GM19455 (cell line): ENCODE results near the gene CCDC195.
"Not testable (repeated sequence)": the region's sequence is repeated elsewhere in the genome, so short reads cannot be mapped to it uniquely, and the experiment has no call there.

Source experiments
- ATAC-seq: cut with Tn5 transposase; IDR thresholded peaks from one replicate; pipeline ENCODE4 v1.9.1; 2021; ENCODE audit not compliant: unreplicated experiment

The CCDC195 gene

DNA sequence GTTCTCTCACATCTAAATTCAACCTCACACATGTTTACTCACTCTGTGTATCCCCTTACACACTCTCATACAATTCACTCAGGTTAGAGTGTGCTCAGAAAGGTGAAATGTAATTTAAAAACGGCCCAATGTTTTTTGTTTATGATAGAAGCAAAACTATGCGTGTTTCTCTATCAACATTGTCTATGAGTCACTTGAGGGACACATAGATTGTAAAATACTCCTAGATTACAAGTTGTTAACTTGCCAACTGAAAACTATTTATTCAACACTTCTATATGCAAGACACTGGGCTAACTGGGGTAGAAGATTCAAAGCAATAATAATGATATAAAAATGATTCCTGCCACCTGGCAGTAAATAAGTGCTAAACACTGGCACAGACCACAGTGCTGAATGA, 24.6 kb downstream of the CCDC195 start:
- ATAC-seq: no peak

DNA sequence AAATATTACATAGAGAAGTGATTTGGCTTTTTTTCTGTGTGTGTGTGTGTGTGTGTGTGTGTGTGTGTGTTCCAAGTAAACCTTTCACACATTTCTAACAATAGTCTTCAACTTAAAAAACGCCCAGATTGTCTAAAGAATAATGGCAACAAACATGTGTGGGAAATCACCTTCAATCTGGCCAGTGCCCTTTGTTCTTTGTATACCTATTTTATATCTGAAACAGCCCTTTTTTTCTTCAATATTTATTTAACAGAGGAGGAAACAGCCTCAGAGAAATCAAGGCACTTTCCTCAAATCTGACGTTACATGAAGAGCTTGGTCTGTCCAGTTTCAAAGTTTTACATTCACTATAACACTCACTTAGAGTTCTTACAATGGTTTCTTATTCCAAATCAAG, 25.3 kb downstream of the CCDC195 start:
- no peak for ATAC-seq

DNA sequence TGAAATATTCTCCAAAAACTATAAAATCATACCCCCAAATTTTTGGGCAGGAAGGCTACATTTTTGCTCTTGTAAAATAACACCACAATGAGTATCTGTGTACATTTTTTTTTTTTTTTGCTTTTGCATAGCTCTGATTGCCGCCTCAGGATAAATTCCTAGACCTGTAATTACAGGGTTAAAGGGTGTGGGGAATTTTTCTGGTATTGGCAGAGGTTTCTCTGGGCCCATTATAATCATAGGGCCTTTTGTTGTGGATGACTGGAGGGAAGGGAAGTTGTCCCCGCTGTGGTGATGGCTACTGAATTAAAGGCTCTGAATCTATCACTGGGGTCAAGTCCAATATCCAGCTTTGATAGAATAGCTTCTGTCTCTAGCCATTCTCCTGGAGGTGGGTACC, 26.6 kb downstream of the CCDC195 start:
- ATAC-seq: no peak

DNA sequence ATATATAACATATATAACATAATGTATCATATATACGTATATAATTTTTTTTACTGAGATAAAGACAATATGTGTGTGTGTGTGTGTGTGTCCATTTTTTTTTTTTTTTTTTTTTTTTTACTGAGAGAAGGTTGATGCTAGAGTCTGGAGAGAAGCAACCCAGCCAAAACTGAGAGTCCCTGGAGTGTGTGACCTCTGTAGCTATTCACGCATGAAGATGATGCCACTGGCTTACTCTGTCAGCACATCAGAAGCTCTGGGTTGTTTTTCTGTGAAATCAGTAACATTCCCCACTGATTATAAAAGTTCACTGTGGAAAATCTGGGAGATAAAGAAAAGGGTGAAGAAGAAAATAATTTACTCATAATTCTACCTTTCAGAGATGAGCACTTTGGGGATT, 27.2 kb downstream of the CCDC195 start:
- no peak for ATAC-seq

DNA sequence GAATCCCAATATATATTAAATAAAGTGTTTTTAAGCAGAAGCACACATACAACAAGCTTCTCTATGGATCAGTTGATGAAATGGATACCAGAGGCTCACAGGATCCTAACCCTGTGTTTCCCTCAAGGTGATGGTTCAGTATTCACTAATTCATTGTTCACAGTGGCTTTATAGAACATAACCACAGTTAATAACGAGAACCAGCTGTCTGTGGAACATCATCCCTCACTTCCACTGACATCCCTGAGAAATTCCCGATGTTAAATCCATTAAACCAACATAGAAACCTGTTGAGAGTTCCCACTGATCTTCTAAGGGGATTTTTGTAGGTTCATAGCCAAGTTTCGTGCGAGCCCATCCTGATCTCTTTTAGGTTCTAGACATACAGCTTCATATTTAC, 29.0 kb downstream of the CCDC195 start:
- ATAC-seq: no peak

DNA sequence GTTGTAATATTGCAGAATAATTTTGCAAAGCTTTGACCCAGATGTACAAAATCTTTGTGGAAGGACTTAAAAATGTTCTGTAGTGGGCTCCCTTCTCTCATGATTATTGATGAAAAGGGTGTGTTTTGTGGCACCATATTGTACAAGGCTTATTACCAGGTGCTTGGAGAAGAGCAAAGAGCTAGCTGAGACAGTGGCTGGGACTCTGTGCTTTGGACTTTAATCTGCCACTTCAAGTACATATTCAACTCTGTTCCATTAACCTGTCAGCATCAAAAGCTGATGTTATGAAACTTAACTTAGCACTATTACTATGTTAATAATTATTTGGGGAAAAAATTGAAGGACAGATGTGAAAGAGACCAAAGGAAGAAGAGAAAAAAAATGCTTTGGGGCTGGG, 31.0 kb downstream of the CCDC195 start:
- no peak for ATAC-seq

DNA sequence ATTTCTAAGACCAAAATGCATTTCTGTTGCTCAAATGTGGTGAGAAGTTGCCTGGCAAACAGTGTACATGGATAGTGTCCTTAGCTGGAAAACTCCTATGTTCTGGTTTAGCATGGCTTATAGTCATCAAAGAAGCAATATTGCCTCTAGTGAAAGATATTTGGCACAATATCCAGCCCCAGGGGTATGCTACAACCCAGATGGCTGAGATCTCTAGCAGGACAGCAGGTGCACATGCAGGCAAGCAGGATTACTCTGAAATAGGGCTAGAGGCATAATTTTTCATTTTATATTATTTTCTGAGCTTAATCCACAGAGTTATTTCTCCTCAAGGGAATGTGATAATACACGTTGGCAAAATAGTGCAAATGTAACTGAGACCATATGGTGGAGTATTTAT, 34.0 kb downstream of the CCDC195 start:
- no peak for ATAC-seq

DNA sequence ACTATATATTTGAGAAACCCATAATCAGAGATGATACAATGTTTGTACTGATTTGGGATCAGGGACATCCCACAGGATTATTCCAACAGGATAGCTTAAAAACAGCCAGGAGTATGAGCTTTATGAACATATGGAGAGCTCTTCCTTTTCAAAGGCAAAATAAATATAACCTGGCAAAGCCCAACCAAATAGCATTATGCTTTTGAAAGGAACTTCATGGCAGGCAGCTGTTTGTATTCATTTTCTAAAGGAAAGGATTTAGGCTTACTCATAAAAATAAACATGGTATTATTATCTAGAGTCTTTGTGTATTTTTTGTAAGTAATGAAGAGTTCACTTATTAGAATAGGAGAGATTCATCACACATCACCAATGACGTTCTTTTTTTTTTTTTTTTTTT, 44.4 kb downstream of the CCDC195 start:
- no peak for ATAC-seq

DNA sequence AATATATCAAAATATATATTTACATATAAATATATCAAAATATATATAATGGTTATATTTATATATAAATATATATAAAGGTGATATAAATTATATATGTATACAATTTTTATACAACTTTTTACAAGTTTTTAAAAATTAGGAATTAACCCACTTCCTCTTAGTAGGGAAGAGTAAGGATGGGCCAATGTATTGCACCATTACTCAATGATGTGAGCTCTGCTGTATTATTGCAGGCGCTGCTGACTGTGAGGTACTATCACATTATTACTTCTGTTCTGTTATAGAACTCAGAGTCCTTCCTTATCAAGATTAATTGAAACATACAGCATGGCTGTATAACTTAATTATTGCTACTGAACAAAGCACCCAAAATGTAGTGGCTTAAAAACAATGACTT, 46.0 kb downstream of the CCDC195 start:
- no peak for ATAC-seq

DNA sequence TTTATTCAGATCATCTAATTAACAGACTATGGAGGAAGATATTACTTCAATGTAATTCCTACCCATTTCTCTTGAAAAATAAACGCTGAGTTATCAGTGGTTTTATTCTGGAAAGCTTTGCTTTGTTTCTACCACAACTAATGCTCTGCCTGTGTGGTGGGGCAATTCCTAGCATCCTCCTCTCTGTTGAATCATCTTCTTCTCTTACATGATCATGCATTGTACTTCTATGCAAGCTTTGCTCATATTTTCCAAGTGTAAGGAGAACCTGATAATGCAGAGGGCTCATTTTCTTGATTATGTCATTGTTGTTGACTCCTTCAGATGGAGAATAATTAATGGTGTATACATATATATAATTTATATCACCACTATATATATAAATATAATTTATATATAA, 46.7 kb downstream of the CCDC195 start:
- no peak for ATAC-seq

DNA sequence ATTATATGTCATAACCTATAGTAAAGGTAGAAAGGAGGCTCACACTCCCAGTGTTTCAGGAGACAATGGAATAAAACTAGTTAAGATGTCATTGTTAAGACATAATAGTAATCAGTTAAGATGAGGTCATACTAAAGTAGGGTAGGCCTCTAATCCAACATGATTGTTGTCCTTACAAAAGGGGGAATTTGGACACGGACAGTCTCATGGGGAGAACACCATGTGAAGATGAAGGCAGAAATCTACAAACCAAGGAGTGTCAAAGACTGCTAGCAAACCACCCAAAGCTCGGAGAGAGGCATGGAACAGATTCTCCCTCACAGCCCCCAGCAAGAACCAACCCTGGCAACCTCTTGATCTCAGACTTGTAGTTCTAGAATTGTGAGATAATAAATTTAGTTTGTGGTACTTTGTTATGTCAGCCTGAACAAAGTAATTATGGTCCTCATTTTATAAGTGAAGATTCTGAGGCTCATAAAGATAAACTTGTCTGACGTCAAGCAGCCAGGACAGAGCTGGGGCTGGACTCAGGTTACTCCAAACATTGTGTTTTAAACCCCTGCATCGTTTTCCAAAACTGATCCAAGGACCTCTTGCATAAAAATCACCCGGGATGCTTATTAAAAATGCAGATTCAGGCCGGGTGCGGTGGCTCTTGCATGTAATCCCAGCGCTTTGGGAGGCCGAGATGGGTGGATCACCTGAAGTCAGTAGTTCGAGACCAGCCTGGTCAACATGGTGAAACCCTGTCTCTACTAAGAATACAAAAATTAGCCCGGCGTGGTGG, 47.8 kb downstream of the CCDC195 start:
- no peak for ATAC-seq

DNA sequence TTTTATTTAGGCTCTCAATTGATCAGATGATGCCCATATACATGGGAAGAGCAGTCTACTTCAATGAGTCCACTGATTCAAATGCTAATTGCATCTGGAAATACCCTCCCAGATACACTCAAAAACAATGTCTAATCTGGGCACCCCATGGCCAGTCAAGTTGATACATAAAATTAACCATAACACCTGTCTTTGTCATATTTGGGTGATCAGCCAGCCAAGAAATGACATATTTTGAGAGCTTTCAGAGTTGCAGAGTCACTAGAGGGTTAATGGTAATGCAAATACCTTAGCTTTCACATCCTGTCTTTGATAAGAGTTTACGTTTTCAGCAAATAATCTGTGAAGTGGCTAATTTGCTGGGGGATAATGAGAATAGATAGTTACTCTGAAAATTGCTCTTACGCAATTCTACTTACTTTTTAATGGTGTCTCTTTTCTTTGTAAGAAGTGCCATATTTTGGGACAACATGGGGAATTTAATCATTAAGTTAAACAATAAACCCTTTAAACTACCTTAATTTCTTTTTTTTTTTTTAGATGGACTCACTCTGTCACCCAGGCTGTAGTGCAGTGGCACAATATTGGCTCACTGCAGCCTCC, 49.1 kb downstream of the CCDC195 start:
- ATAC-seq: peak; percentile 96

DNA sequence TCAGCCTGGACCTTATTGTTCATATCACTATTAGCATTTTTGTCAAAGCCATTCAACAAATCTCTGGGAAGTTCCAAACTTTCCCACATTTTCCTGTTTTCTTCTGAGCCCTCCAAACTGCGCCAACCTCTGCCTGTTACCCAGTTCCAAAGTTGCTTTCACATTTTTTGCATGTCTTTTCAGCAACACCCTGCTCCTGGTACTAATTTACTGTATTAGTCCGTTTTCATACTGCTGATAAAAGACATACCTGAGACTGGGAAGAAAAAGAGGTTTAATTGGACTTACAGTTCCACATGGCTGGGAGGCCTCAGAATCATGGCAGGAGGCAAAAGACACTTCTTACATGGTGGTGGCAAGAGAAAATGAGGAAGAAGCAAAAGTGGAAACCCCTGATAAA, 52.8 kb downstream of the CCDC195 start:
- not testable (repeated sequence) for ATAC-seq

DNA sequence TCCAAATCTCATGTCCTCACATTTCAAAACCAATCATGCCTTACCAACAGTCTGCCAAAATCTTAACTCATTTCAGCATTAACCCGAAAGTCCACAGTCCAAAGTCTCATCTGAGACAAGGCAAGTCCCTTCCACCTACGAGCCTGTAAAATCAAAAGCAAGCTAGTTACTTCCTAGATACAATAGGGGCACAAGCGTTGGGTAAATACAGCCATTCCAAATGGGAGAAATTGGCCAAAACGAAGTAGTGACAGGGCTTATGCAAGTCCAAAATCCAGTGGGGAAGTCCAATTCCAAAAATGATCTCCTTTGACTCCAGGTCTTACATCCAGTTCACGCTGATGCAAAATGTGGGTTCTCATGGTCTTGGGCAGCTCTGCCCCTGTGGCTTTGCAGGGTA, 54.5 kb downstream of the CCDC195 start:
- ATAC-seq: not testable (repeated sequence)

DNA sequence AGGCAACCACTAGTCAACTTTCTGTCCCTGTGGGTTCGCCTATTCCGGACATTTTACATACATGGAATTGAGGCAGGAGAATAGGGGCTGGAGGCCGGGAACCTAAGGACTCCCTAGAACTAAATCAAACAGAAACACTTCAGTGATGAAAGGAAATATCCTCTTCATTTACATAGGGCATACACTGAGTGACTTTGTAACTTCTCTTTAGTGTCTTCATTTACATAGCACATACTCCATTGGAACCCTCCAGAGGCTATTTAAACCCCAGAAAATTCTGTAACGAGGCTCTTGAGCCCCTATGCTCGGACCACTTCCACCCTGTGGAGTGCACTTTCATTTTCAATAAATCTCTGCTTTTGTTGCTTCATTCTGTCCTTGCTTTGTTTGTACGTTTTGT, 56.5 kb downstream of the CCDC195 start:
- no peak for ATAC-seq

DNA sequence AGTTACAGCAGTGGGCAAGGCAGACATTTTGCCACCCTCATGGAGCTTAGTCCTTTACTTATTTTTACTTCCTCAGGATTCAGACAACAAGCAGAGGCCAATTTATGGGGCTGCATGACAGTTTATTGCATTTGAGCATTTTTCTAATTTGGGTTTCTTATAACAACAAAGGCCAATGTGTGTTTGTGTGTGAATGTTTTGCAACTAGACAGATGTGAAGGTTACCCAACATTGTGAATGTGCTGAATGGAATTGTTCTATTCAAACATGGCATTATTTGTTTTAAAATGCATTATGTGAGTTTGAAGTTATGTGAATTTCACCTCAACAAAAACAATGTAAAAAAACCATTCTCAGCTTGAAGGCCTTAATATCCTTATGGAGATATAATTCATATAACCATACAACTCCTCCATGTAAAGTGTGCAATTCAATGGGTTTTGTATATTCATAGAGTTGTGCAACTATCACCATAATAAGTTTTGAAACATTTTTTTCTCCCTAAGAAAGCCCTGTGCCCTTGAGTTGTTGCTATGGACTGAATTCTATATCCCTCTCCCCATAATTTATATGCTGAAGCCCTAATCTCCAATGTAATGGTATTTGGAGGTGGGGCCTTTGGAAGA, 57.3 kb downstream of the CCDC195 start:
- no peak for ATAC-seq

DNA sequence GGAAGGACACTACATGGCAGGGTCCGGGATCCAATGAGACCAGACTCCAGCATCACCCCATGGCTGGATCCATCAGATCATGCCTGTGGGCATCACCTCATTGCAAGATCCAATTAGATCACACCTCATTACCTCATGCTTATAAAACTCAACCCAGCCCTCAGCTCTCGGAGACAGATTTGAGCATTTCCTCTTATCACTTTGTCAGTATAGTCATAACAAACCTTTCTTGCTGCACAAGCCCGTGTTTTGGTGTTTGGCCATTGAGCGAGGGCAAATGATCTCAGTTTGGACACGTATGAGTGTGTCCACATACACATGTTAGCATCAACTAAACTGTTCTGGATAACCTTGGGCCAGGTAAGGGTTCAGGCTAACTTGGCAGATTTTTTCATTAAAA, 58.8 kb downstream of the CCDC195 start:
- ATAC-seq: no peak

DNA sequence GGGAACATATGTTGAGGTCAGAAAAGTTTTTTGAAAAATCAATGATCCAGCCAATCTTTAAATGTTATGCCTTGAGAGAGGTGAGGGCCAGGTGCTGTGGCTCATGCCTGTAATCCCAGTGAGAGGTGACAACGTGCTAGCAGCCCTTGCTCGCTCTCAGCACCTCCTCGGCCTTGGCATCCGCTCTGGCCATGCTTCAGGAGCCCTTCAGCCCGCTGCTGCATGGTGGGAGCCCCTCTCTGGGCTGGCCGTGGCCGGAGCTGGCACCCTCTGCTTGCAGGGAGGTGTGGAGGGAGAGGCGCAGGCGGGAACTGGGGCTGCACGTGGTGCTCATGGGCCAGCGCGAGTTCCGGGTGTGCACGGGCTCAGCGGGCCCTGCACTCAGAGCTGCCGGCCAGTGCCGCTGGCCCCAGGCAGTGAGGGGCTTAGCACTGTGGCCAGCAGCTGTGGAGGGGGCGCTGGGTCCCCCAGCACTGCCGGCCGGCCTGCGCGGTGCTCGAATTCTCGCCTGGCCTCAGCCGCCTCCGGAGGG, 61.1 kb downstream of the CCDC195 start:
- no peak for ATAC-seq
